Measurements from ENCODE around the gene TMBIM4.
A peak's percentile ranks its signal among the peaks of the same experiment; 100 is the strongest.

TMBIM4 gene

DNA sequence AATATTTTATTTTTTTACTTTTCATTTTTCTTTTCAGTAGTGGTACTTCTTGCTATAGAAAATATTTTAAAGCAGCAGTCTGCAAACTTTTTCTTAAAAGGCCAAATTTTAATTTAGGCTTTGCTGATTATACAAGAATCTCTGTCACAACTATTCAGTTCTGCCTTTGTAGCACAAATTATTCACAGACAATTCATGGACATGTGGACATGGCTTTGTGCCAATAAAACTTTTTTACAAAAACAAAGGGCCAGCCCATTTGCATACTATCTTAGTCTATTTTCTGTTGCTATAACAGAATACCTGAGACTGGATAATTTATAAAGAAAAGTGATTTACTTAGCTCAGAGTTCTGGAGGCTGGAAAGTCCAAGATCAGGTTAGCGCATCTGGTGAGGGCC, 56.3 kb downstream of the TMBIM4 start:
- H3K4me3 ChIP-seq (ENCODE audit: low read length), result no peak overlapping the region
- no peak overlapping the region for H3K27ac ChIP-seq (ENCODE audit: low read length)
- H3K9me3 ChIP-seq (ENCODE audit: control insufficient read depth, low read depth, low read length), result no peaks in the 10 kb centered on the region
- peaks cover 4% of the 10 kb centered on the region for H3K4me1 ChIP-seq (ENCODE audit: control insufficient read depth, low read depth, low read length)
- H3K9ac ChIP-seq (ENCODE audit: low read length), result no peak overlapping the region
- no peaks in the 10 kb centered on the region for H3K27me3 ChIP-seq (ENCODE audit: control insufficient read depth, insufficient read depth, low read length)
- H3K36me3 ChIP-seq (ENCODE audit: control insufficient read depth, low read depth, low read length), result no peaks in the 10 kb centered on the region

DNA sequence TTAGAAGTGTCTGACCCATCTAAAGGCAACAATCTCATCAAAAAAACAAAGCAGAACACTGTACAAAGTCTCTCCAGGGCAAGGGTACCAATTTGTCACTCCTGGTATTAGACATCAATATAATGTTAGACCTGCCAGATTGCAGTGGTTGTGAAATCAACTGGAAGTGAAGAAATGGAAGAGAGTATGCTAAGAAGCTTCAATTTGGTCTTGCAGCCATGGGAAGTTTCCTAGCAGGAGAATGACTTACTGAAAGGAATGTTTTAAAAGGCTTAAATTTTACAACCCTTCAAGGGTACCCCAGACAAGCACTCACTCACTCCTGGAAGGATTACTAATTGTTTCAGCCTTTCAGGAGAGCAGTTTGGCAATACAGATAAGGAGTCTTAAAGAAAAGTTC, 58.2 kb downstream of the TMBIM4 start:
- Histone ChIP-seq H3K27me3 (ENCODE audit: control insufficient read depth, insufficient read depth, low read length) (no peaks in the 10 kb centered on the region), H3K27ac (ENCODE audit: low read length) (no peak overlapping the region), H3K9ac (ENCODE audit: low read length) (no peak overlapping the region), H3K9me3 (ENCODE audit: control insufficient read depth, low read depth, low read length) (no peaks in the 10 kb centered on the region), H3K36me3 (ENCODE audit: control insufficient read depth, low read depth, low read length) (no peaks in the 10 kb centered on the region), H3K4me1 (ENCODE audit: control insufficient read depth, low read depth, low read length) (peaks cover 16% of the 10 kb centered on the region), H3K4me3 (ENCODE audit: low read length) (no peak overlapping the region)

DNA sequence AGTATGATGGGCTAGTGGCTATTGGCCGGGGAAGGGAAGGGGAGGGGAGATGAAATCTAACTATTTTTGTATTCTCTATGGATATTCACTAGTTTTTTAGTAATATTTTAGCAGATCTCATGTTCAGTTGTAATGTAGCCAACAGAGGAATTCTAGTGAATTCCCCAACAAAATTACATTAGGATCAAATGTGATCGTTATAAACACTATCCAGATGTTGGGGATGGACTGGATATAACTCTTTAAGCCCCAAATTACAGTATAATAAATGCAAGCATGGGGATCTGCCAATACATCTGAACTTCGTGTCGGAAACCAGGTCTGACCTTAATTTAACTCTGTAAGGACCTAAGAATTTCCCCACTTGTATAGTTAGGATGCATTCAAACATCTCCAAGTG, 60.7 kb downstream of the TMBIM4 start:
- Histone ChIP-seq H3K9me3 (ENCODE audit: control insufficient read depth, low read depth, low read length) (no peaks in the 10 kb centered on the region), H3K4me3 (ENCODE audit: low read length) (no peak overlapping the region), H3K9ac (ENCODE audit: low read length) (no peak overlapping the region), H3K27me3 (ENCODE audit: control insufficient read depth, insufficient read depth, low read length) (no peaks in the 10 kb centered on the region), H3K36me3 (ENCODE audit: control insufficient read depth, low read depth, low read length) (no peaks in the 10 kb centered on the region), H3K27ac (ENCODE audit: low read length) (no peak overlapping the region), H3K4me1 (ENCODE audit: control insufficient read depth, low read depth, low read length) (peaks cover 16% of the 10 kb centered on the region)

DNA sequence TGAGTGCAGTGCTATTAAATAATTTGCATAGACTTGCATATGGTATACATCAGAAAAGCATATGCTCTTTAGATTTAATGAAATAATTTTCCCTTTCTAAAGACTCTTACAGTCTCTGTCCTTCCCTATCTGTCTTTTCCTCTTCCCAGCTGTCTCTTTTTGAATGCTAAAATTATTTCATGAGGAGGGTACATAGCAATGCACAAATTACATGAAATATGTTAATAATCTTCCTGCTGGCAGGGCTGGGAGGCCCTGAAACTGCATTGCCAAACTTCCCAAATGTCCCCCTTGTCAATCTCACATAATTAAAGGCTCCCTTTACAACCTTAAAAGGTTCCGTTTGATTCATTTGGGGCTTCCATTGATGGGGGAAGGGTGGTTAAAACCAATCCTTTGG, 61.4 kb downstream of the TMBIM4 start:
- Histone ChIP-seq H3K4me3 (ENCODE audit: low read length) (no peak overlapping the region), H3K27me3 (ENCODE audit: control insufficient read depth, insufficient read depth, low read length) (no peaks in the 10 kb centered on the region), H3K9ac (ENCODE audit: low read length) (no peak overlapping the region), H3K4me1 (ENCODE audit: control insufficient read depth, low read depth, low read length) (peaks cover 16% of the 10 kb centered on the region), H3K36me3 (ENCODE audit: control insufficient read depth, low read depth, low read length) (no peaks in the 10 kb centered on the region), H3K9me3 (ENCODE audit: control insufficient read depth, low read depth, low read length) (no peaks in the 10 kb centered on the region), H3K27ac (ENCODE audit: low read length) (no peak overlapping the region)

DNA sequence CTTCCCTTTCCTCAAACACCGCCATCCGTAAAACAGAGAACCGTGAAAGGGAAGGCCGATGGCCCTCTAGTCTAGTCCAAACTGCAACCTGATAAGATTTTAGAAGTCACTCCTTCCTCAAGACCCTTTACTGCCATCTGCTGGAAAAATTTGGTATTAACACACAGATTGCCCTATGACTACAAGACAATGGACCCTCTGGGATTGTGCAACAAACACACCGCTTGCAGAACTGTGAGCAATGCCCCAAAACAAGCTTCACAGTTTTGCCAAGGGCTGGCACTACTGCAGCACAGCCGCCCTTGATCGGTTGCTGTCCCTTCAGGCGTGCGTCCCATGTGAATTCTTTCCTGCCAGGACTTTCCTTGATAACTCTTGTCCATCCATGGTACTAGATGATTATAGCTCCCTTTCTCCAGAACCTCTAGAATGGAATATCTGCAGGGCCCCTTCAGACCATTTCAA, 62.3 kb downstream of the TMBIM4 start:
- Histone ChIP-seq H3K9ac (ENCODE audit: low read length) (peak overlapping the region; percentile 25), H3K27ac (ENCODE audit: low read length) (no peak overlapping the region), H3K9me3 (ENCODE audit: control insufficient read depth, low read depth, low read length) (no peaks in the 10 kb centered on the region), H3K36me3 (ENCODE audit: control insufficient read depth, low read depth, low read length) (no peaks in the 10 kb centered on the region), H3K4me1 (ENCODE audit: control insufficient read depth, low read depth, low read length) (peaks cover 16% of the 10 kb centered on the region), H3K4me3 (ENCODE audit: low read length) (no peak overlapping the region), H3K27me3 (ENCODE audit: control insufficient read depth, insufficient read depth, low read length) (no peaks in the 10 kb centered on the region)

DNA sequence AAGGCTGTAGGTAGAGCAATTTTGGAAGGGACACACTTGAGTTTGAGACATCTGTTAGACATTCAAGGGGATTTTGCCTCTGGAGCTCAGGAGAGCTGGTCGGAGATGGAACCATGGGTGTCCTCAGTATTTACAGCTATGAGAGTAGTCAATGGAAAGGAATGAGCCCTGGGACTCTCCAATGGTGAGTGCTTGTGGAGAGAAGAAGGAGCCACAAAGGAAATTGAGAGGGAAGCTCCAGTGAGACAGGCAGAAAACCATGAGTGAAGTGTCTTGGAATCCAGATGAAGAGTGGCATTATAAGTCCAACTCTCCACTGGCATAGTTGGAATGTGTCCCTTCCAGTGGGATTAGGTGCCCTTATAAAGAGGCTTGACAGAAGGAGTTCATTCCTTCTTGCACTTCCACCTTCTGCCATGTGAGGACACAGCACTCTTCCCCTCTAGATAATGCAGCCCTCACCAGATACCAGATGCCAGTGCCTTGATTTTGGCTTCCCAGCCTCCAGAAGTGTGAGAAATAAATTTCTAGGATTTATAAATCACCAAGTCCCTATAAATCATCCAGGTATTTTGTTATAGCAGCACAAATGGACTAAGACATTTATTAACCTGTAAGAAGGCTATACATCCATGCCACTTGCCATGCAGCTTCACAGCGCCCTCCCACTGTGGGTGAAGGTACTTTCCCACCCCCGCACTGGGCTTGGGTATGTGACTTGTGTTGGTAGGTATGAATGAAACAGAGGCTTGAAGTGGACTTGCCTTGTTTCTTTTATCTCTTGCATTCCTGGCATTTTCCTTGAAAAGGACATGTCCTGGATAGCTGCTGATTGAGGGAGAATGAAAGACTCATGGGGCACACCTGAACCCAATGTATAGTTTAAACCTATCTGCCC, 66.5 kb downstream of the TMBIM4 start:
- H3K36me3 ChIP-seq (ENCODE audit: control insufficient read depth, low read depth, low read length), result no peaks in the 10 kb centered on the region
- peaks cover 5% of the 10 kb centered on the region for H3K9me3 ChIP-seq (ENCODE audit: control insufficient read depth, low read depth, low read length)
- no peaks in the 10 kb centered on the region for H3K27me3 ChIP-seq (ENCODE audit: control insufficient read depth, insufficient read depth, low read length)
- peaks cover 10% of the 10 kb centered on the region for H3K4me1 ChIP-seq (ENCODE audit: control insufficient read depth, low read depth, low read length)
- no peak overlapping the region for H3K4me3 ChIP-seq (ENCODE audit: low read length)
- no peak overlapping the region for H3K9ac ChIP-seq (ENCODE audit: low read length)
- H3K27ac ChIP-seq (ENCODE audit: low read length), result no peak overlapping the region

DNA sequence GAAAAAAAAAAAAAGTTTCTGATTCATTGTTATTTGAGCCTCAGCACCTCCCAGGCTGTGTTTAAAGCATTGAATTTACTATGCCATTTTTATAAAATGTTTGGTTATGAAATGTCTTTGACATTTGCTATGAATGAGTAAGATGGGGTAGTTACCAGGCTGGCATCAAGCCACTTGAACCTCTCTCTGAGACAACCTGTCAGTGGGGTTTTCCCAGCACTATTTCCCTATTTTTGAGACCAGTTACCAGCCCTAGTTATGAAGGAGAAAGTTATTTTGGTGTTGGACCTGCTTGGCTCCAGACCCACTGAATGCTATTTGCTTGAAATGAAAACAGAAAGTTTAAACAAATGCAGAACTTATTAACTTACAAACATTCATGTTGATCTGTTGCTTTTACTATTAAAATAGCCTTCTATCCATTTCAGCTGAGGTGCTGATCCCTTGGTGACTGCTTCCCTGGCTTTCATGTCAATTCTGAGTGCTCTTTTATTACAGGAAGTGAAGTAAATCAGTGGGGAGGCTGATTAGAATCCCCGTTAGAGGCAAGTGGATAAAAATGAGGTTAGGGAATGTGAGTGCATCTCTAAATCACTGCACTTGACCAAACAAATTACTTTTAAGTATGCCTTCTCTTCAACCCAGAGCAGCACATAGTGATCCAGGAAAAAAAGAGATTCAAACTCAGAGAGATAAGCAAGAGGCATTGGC, 77.1 kb downstream of the TMBIM4 start:
- Histone ChIP-seq H3K9me3 (ENCODE audit: control insufficient read depth, low read depth, low read length) (no peaks in the 10 kb centered on the region), H3K36me3 (ENCODE audit: control insufficient read depth, low read depth, low read length) (no peaks in the 10 kb centered on the region), H3K9ac (ENCODE audit: low read length) (no peak overlapping the region), H3K4me3 (ENCODE audit: low read length) (no peak overlapping the region), H3K27ac (ENCODE audit: low read length) (no peak overlapping the region), H3K4me1 (ENCODE audit: control insufficient read depth, low read depth, low read length) (peaks cover 2% of the 10 kb centered on the region), H3K27me3 (ENCODE audit: control insufficient read depth, insufficient read depth, low read length) (no peaks in the 10 kb centered on the region)

DNA sequence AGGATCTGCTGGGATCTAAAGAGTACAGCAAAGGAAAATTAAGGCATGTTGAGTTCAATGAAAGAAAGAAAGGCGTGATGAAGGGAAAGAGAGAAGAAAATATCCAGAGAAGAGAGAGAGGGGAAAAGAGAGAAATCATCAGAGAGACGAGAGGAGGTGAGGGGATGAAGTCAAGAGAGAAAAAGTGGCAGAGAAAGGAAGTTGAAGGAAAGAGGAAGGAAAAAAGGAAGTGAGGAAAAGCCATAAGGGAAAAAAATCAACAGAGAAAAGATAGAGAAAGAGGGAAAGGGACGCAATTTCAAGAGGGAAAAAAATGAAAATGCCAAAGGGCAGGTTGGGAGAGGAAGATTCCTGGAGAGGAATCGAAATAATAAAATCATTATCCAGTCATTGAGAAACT, 79.6 kb downstream of the TMBIM4 start:
- no peak overlapping the region for H3K9ac ChIP-seq (ENCODE audit: low read length)
- peaks cover 2% of the 10 kb centered on the region for H3K4me1 ChIP-seq (ENCODE audit: control insufficient read depth, low read depth, low read length)
- H3K4me3 ChIP-seq (ENCODE audit: low read length), result no peak overlapping the region
- H3K9me3 ChIP-seq (ENCODE audit: control insufficient read depth, low read depth, low read length), result no peaks in the 10 kb centered on the region
- no peak overlapping the region for H3K27ac ChIP-seq (ENCODE audit: low read length)
- H3K27me3 ChIP-seq (ENCODE audit: control insufficient read depth, insufficient read depth, low read length), result no peaks in the 10 kb centered on the region
- no peaks in the 10 kb centered on the region for H3K36me3 ChIP-seq (ENCODE audit: control insufficient read depth, low read depth, low read length)

DNA sequence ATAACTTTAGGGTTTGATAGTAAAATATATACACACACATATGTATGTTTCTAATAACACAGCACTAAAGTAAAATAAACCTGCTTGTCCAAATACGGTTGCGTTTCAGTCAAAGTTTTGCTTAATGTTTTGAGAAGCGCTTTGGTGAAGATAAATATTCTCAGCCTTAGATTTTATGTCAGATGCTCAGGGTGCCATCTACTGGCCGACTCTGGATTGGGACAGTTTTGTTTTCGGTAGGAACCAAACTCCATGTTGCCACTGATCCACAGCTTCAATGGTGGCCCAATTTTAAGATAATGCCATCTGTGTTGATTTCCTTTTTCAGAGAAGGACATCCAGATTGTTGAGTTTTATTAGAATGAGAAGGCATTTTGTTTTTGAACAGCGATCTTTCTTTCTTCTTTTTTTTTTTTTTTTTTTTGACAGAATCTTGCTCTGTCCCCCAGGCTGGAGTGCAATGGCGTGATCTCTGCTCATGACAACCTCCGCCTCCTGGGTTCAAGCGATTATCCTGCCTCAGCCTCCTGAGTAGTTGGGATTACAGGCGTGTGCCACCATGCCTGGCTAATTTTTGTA, 82.3 kb downstream of the TMBIM4 start:
- no peak overlapping the region for H3K27ac ChIP-seq (ENCODE audit: low read length)
- H3K4me3 ChIP-seq (ENCODE audit: low read length), result no peak overlapping the region
- no peaks in the 10 kb centered on the region for H3K4me1 ChIP-seq (ENCODE audit: control insufficient read depth, low read depth, low read length)
- H3K9ac ChIP-seq (ENCODE audit: low read length), result no peak overlapping the region
- no peaks in the 10 kb centered on the region for H3K27me3 ChIP-seq (ENCODE audit: control insufficient read depth, insufficient read depth, low read length)
- H3K9me3 ChIP-seq (ENCODE audit: control insufficient read depth, low read depth, low read length), result no peaks in the 10 kb centered on the region
- H3K36me3 ChIP-seq (ENCODE audit: control insufficient read depth, low read depth, low read length), result no peaks in the 10 kb centered on the region

DNA sequence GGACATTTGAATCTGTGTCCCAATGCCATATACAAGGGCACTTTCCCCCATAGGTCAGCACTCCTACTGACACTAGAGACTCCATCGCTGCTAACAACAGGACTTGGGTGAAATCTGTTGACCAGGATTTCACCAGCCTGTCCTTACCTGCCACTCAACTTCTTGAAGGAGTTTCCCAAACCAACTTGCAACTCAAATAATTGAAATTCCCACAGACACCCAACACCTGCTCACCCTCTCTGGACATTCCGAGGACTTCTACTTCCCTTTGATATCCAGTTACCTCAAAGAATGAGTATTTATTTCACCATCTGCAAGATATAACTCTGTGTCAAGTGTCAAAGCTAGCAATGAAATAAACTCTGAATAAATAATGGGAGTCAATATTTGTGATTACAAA, 83.8 kb downstream of the TMBIM4 start:
- Histone ChIP-seq H3K36me3 (ENCODE audit: control insufficient read depth, low read depth, low read length) (no peaks in the 10 kb centered on the region), H3K27ac (ENCODE audit: low read length) (no peak overlapping the region), H3K4me1 (ENCODE audit: control insufficient read depth, low read depth, low read length) (no peaks in the 10 kb centered on the region), H3K4me3 (ENCODE audit: low read length) (no peak overlapping the region), H3K9me3 (ENCODE audit: control insufficient read depth, low read depth, low read length) (no peaks in the 10 kb centered on the region), H3K9ac (ENCODE audit: low read length) (no peak overlapping the region), H3K27me3 (ENCODE audit: control insufficient read depth, insufficient read depth, low read length) (no peaks in the 10 kb centered on the region)
